ENCODE results near the gene PARP4.
"Not testable (repeated sequence)": the region's sequence is repeated elsewhere in the genome, so short reads cannot be mapped to it uniquely, and the experiment has no call there.

DNA sequence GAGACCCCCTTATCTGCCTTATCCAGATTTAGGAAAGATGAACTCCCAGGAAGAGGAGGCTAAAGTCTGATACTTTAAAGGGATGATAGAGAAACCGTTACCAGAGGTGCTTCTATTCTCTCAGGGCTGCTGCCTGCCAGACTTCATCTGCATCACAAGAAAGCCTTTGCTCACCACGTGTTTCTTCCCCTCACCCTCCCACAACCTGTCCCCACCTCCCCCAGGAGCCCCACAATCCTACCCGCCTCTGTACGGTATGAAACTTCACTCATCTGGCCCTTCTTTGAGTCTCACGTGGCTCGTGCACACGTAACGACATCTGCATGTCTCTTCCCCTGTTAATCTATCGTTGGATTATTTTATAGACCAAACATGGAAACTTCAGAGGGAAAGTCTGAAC, 67.7 kb downstream of the PARP4 start:
- TF ChIP-seq, protein P1, sequence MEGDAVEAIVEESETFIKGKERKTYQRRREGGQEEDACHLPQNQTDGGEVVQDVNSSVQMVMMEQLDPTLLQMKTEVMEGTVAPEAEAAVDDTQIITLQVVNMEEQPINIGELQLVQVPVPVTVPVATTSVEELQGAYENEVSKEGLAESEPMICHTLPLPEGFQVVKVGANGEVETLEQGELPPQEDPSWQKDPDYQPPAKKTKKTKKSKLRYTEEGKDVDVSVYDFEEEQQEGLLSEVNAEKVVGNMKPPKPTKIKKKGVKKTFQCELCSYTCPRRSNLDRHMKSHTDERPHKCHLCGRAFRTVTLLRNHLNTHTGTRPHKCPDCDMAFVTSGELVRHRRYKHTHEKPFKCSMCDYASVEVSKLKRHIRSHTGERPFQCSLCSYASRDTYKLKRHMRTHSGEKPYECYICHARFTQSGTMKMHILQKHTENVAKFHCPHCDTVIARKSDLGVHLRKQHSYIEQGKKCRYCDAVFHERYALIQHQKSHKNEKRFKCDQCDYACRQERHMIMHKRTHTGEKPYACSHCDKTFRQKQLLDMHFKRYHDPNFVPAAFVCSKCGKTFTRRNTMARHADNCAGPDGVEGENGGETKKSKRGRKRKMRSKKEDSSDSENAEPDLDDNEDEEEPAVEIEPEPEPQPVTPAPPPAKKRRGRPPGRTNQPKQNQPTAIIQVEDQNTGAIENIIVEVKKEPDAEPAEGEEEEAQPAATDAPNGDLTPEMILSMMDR (IDR thresholded peaks at IDR 0.05): not testable (repeated sequence)
- not testable (repeated sequence) for TF ChIP-seq EZH2 (IDR thresholded peaks at IDR 0.05; ENCODE audit: borderline replicate concordance, insufficient read depth, low read depth, low read length, poor library complexity, severe bottlenecking)
